HG03135 (cell line): ENCODE results near the gene ORC2.
"Not testable (repeated sequence)": the region's sequence is repeated elsewhere in the genome, so short reads cannot be mapped to it uniquely, and the experiment has no call there.

Experiments
- ATAC-seq: cut with Tn5 transposase; IDR thresholded peaks from one replicate; pipeline ENCODE4 v1.9.1; 2021; ENCODE audit warnings: mild to moderate bottlenecking, moderate library complexity; ENCODE audit not compliant: unreplicated experiment

The ORC2 gene

DNA sequence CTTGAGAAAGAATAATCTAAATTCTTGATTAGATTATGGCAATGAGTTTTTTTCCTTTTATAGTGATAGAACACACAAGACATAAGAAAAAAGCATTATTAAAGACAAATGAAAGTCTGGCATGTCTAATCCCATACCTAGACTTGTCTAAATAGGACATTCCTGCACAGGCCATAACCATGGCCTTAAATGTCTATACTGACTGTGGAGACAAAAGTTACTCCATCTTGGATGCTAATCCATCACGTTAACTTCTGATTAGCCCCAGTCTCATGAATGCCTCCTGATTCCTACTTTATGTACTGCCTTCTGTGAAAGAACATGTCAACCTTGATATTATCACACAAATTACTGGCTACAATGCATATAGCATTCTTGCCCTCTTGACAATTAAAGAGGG lies 23.6 kb downstream of the ORC2 start:
- no peak for ATAC-seq

DNA sequence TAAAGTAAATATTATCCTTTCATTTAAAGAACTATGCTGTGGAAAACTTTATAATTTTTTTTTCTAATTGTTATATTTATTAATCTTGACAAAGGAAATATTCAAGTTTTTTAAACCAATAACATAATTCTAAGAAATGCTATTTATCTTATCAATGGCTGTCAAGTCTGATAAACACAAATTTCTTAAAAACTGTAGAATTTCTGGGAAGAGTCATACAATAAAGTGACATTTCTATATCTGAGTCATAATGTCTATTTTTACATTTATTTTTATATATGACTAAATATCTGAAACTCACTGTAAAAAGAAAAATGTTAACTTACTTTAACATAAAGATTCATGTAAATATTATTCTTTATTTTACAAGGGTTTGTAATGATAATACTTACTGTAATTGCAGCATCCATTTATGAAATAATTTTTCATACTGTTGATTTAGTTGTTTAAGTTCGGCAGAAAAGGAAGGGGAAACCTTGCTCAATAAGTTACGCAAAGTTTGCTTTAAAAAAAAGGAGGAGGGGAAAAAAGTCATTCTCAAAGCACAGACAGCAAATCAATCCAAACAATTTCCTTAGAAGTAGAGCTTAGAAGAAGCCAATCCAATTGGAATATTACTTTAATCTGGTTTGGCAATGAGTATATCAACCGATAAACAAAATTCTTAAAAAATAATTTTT lies 32.4 kb downstream of the ORC2 start:
- no peak for ATAC-seq

DNA sequence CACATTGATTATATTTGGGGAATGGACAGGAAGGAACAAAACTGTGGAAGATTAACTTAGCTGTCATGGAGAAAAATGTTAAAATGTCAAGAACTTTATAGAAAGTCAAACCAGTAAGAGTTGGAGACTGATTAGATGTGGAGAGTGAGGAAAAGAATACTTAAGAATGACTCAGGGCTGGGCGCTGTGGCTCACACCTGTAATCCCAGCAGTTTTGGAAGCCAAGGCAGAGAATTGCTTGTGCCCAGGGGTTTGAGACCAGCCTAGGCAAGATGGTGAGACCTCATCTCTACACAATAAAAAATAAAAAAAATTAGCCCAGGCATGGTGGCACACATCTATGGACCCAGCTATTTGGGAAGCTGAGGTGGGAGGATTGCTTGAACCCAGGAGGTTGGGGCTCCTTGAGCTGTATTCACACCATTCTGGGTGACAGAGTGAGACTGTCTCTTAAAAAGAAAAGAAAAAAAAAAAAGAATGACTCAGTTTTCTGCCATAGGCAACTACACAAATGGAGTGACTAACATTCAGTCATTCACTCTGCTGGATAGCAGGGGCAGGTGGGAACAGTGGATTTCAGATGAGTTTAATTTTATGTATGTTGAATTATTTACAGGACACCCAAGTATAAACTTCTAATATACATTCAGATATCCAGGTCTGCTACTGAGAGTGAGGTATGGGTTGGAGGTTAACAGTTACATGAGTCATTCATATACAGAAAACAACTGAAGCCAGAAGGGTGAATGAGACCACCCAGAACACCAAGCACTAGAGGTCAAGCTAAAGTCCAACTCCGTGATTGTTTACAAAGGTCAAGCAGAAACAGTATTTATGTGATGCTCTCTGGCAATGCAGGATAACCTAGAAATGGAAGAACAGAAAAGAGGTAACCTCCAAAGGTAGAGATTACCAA lies 33.9 kb downstream of the ORC2 start:
- ATAC-seq: no peak

DNA sequence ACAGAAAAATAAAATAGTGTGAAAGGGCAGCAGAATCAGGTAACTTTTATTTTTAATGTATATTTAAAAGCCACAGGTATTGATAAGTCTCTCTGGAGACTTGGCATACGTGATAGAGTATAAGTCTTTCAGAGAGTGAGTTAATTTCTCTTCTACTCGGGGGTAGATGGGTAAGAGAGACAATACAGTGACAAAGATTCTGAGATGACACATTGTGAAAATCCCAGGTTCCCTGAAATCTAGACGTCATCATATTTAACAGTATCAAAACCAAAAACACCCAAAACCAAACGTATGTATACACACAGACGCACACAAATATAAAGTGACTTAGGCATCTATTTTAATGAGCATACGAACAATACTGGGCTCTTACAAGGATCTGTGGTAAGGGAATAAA lies 41.0 kb downstream of the ORC2 start:
- no peak for ATAC-seq

GRCh38 chr2:200913654-200914053 lies 49.8 kb downstream of the ORC2 start:
- ATAC-seq: no peak

- ATAC-seq: no peak
Measured at GRCh38 chr2:200909958-200910357, 53.5 kb downstream of the ORC2 start.

- no peak for ATAC-seq
Measured at GRCh38 chr2:200905618-200906296, 57.7 kb downstream of the ORC2 start.

DNA sequence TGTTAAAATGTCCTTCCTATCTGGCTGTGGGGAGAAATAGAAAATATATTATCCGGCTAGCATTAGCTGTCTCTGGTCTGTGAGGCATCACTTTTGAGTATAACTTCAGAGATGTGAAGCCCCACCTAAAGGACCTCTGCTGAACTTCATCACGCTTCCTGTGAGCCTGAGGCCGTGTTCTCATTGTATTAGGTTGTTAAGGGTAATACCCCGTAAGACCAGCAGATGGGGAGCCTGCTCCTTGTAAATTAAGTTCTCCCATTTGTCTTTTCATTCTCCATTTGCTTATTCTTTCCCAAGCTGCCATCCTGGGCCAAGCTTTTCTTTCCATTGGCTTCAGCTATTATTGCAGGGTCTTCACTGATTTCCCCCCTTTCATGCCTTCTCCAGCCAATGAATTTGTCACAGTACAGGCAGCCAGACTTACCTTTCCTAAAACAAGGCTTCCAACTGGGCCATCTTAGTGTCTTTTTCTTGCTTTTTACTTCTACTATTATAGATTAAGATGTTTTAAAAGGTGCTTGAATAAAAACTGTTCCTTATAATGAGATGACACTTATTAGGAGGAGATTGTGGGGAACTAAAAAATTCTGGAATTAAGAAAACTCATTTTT lies 61.9 kb downstream of the ORC2 start:
- ATAC-seq: peak; percentile 99

DNA sequence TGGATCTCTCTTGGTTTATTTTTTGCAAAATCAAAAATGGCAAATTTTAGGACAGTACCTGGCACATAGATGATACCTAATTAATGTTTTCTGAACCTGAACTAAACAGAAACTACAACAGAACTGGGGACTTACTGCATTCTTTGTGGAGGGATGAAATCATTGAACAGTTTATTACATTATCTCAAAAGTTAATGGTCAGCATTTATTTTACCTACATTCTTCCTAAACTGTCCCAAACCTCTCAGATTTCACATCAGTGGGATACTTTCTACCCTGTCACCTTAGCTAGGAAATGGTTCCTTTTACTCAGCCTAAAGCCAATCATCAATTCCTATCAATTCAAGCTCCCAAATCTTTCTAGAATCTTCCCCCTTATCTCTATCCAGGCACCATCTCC lies 64.0 kb downstream of the ORC2 start:
- ATAC-seq: no peak

DNA sequence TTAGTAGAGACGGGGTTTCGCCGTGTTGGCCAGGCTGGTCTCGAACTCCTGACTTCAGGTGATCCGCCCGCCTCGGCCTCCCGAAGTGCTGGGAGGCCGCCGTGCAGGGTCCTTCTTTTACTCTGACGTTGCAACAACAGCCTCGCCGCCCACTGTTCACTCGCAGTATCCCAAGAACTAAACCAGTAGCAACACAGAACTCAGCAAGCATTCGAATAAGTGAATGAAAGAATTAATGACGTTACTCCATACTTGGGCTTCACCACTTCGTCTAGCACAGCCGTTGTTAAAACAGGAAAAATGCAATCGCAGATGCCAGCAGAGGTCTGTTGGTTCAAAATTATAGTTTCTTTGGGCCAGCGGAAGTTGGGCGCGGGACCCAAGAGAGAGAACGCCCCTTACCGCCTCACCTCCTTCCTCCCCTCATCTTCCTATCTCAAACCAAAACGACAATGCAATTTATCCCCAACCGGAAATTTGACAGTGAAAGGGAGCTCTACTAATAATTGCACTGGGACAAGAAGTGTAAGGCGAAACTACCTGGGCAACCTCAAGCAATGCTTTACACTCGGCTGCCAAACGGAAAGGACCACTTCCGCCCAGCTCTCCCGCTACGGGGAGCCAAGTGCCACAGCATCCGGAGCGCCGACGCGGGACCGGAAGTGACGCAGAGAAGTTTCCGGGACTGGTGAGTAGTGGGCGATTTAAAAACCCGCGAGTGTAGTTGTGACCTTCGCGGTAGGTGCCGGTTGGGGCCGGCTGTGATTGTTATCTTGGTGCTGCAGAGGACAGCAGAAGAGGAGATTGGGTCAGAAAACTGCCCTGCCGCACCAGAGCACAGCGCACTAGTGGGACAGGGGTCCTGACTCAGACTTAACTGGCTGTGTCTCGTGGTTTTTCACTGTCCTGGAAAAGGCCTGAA lies 74.5 kb downstream of the ORC2 start, which contains the start of the genes NIF3L1 and PPIL3:
Gene NIF3L1, plus strand, starts transcription at position 668 of the 922 bp plus-strand sequence. CDS start 2,573 bp downstream, outside the sequence.
Gene PPIL3, minus strand, starts transcription at position 374 of the 922 bp plus-strand sequence. CDS start 1,462 bp downstream, outside the sequence.
- ATAC-seq: peak; percentile 91

DNA sequence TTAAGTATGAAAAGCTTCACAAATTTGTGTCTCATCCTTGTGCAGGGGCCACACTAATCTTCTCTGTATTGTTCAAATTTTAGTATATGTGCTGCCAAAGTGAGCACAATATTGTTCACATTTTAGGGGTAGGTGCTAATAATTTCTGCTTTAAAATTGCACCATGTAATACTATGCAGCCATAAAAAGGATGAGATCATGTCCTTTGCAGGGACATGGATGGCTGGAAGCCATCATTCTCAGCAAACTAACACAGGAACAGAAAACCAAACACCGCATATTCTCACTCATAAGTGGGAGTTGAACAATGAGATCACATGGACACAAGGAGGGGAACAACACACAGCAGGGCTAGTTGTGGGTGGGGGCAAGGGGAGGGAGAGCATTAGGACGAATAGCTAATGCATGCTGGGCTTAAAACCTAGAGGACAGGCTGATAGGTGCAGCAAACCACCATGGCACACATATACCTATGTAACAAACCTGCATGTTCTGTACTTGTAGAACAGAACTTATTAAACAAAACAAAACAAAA lies 81.7 kb downstream of the ORC2 start:
- ATAC-seq: not testable (repeated sequence)

DNA sequence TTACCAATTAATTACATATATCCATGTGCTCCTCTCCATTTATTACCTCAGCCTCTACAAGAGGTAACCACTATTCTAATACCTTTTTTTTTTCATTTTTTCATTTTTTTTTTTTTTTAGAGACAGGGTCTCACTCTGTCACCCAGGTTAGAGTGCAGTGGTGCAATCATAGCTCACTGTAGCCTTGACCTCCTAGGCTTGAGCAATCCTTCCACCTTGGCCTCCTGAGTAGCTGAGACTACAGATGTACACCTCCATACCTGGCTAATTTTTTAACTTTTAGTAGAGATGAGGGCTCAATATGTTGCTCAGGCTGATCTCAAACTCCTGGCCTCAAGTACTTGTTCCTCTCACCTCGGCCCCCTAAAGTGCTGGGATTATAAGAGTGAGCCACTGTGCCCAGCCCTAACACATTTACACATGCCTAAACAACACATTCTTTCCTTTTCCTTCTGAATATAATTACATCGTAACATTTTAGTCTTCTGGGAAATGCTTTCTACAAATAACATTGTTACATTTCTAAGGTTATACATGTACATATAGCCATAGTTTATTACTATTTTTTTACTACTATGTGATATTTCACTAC lies 85.1 kb downstream of the ORC2 start:
- no peak for ATAC-seq

DNA sequence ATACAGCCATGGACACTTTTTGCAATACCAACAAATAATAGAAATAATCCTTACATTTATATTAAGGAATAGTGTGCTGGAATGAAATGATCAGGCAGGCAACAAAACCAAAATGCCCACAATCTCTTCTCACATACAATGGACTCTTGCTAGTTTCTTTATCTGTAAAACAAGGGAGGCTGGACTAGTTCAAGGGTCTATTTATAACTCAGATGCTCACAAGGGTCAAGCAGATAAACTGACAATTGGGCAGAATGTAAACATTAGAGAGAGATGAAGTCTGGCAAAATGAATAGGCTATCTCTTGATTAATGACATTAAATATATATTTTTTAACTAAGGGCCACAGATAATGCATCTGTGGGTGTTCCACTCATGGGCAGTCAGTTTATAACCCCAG lies 86.0 kb downstream of the ORC2 start:
- ATAC-seq: no peak

- ATAC-seq: no peak
Measured at GRCh38 chr2:200873560-200873959, 89.9 kb downstream of the ORC2 start.

- ATAC-seq: no peak
Measured at GRCh38 chr2:200871151-200871550, 92.3 kb downstream of the ORC2 start.

GRCh38 chr2:200869014-200869413 lies 94.4 kb downstream of the ORC2 start:
- ATAC-seq: no peak

DNA sequence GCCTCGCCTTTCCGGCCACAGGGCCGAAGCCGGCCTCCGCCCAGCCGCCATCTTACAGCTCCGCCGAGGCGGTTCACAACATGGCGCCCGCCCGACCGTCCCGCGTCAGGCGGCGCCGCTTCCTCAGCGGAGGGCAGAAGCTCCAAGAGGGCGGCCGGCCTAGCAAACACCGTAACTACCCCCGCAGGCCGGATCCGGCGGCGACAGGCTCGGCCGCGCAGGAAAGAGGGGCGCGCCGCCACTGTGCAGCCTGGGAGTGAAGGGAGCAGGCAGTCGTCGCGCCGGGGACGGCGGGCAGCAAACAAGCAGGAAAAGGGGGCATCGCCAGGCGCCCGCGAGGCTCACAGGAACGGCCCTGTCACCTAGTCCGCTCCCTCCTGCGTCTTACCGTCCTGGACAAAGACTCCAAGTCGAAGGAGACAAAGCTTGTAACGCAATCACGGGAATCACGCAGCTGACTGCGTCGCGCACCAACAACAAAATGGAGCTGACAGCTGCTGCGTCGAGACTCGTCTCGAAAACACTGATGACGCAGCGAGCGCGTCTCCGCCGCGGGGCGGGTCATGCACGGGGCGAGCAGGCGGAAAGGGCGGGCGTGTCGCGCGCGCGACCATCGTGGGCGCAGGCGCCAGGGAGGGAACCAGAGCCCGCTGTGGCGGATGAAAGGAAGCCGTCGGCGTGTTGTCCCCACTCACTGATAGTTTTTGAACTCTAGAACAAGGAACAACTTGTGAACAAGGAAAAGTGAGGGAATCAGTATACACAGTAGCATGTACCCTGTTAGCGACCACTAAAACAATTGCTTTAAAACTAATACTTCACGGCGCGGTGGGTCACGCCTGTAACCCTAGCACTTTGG lies 99.1 kb downstream of the ORC2 start, which contains the start of gene CLK1:
Gene CLK1, minus strand, starts transcription at position 483 of the 859 bp plus-strand sequence. CDS start 2,796 bp downstream, outside the sequence.
- peak; percentile 86 for ATAC-seq

DNA sequence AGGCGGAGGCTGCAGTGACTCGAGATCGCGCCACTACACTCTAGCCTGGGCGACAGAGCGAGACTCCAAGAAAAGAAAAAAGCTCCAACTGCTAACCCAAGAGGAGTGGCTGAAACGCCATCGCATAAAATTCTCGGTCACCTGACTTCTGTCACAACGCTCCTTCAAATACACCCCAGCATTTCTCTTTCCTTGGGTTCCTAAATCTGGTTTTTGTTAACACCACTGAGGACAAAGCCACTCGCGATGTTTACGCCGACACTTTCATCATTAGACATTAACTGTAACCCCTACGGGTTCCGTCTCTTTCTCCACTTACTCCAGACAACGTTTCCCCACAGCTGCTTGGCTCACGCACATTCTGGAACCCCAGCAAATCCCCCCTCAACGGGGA lies 99.7 kb downstream of the ORC2 start:
- peak; percentile 14 for ATAC-seq
